Measurements from ENCODE around the gene DNMT1.

- no peak for TF ChIP-seq POLR2A (IDR thresholded peaks at IDR 0.05)
- TF ChIP-seq, protein P1, sequence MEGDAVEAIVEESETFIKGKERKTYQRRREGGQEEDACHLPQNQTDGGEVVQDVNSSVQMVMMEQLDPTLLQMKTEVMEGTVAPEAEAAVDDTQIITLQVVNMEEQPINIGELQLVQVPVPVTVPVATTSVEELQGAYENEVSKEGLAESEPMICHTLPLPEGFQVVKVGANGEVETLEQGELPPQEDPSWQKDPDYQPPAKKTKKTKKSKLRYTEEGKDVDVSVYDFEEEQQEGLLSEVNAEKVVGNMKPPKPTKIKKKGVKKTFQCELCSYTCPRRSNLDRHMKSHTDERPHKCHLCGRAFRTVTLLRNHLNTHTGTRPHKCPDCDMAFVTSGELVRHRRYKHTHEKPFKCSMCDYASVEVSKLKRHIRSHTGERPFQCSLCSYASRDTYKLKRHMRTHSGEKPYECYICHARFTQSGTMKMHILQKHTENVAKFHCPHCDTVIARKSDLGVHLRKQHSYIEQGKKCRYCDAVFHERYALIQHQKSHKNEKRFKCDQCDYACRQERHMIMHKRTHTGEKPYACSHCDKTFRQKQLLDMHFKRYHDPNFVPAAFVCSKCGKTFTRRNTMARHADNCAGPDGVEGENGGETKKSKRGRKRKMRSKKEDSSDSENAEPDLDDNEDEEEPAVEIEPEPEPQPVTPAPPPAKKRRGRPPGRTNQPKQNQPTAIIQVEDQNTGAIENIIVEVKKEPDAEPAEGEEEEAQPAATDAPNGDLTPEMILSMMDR (IDR thresholded peaks at IDR 0.05): no peak
Observed at GRCh38 chr19:10113964-10114650, 80.6 kb downstream of the DNMT1 start.

Data from suprapubic skin (tissue), 3 donors.